ACC112 (cell line): ENCODE measurements around the gene ZNF792.
"Not testable (repeated sequence)": the region's sequence is repeated elsewhere in the genome, so short reads cannot be mapped to it uniquely, and the experiment has no call there.

Experiments
- H2AFZ ChIP-seq: fragments of 200-600 bp; sonication (generic); one replicate; pipeline ENCODE4 v1.6.0; 2017; ENCODE audit warnings: antibody characterized with exemption, low read length; ENCODE audit not compliant: unreplicated experiment
- H3K27ac ChIP-seq: fragments of 200-600 bp; sonication (generic); 2 replicates; pipeline ENCODE4 v1.5.1; 2014; ENCODE audit warnings: low read depth, mild to moderate bottlenecking, antibody characterized with exemption, low read length, moderate library complexity
- H3K27me3 ChIP-seq: fragments of 200-600 bp; sonication (generic); 2 replicates; pipeline ENCODE4 v1.6.1; 2014; ENCODE audit warnings: mild to moderate bottlenecking, antibody characterized with exemption, low read length, moderate library complexity, mixed read lengths; ENCODE audit not compliant: insufficient read depth
- H3K36me3 ChIP-seq: fragments of 200-600 bp; sonication (generic); 2 replicates; pipeline ENCODE4 v1.6.1; 2016; ENCODE audit warnings: mild to moderate bottlenecking, antibody characterized with exemption, low read length, moderate library complexity, mixed read lengths; ENCODE audit not compliant: insufficient read depth
- H3K4me1 ChIP-seq: fragments of 200-600 bp; sonication (generic); one replicate; pipeline ENCODE4 v1.6.1; 2016; ENCODE audit warnings: low read length, mixed read lengths; ENCODE audit not compliant: insufficient read depth, unreplicated experiment, control insufficient read depth
- H3K4me3 ChIP-seq: fragments of 200-600 bp; sonication (generic); 2 replicates; pipeline ENCODE4 v1.5.1; 2014; ENCODE audit warnings: mild to moderate bottlenecking, low read depth, low read length
- H3K79me2 ChIP-seq: fragments of 200-600 bp; sonication (generic); one replicate; pipeline ENCODE4 v1.6.0; 2016; ENCODE audit warnings: low read length; ENCODE audit not compliant: control insufficient read depth, unreplicated experiment, insufficient read depth

The ZNF792 gene

GRCh38 chr19:34997071-34997617 is 33.1 kb upstream of the ZNF792 start:
- Histone ChIP-seq H3K4me3 (no peak overlapping the region), H3K27ac (no peak overlapping the region), H3K4me1 (peaks cover 11% of the 10 kb centered on the region), H3K79me2 (peaks cover 15% of the 10 kb centered on the region), H2AFZ (no peak overlapping the region), H3K36me3 (no peaks in the 10 kb centered on the region), H3K27me3 (no peaks in the 10 kb centered on the region)

- Histone ChIP-seq H3K4me3 (no peak overlapping the region), H3K36me3 (no peaks in the 10 kb centered on the region), H3K27ac (no peak overlapping the region)
Measured at GRCh38 chr19:34995551-34995950, 31.5 kb upstream of the ZNF792 start.

GRCh38 chr19:34994643-34995541 is 30.9 kb upstream of the ZNF792 start:
- Histone ChIP-seq H3K79me2 (peaks cover 1% of the 10 kb centered on the region), H3K27ac (no peak overlapping the region), H2AFZ (no peak overlapping the region), H3K4me1 (peaks cover 11% of the 10 kb centered on the region), H3K27me3 (no peaks in the 10 kb centered on the region), H3K36me3 (no peaks in the 10 kb centered on the region), H3K4me3 (no peak overlapping the region)

More at GRCh38 chr19:34995551-34995950, 31.5 kb upstream of the ZNF792 start:
- Histone ChIP-seq H3K4me1 (peaks cover 11% of the 10 kb centered on the region), H3K79me2 (peaks cover 2% of the 10 kb centered on the region), H2AFZ (no peak overlapping the region), H3K27me3 (no peaks in the 10 kb centered on the region)

DNA sequence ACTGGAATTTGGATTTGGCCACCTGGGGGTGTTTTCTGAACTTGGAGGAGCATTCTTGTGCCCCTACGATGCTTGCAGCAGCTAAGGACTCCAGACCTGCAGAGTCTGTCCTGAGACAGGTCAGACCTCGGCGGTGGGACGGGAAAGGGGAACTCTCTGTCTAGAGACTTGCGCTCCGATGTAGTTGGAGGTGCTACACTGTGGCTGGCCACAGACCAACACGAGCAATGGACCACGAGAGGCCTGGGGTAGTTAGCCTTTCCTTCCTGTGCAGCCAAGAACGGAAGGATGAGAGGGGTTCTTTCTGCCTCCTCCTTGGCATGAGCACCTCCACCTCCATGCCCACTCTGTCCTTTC is 30.2 kb upstream of the ZNF792 start:
- no peaks in the 10 kb centered on the region for H3K36me3 ChIP-seq
- no peak overlapping the region for H3K27ac ChIP-seq
- H3K79me2 ChIP-seq: no peaks in the 10 kb centered on the region
- no peak overlapping the region for H3K4me3 ChIP-seq
- H3K27me3 ChIP-seq: no peaks in the 10 kb centered on the region
- no peak overlapping the region for H2AFZ ChIP-seq
- peaks cover 7% of the 10 kb centered on the region for H3K4me1 ChIP-seq

DNA sequence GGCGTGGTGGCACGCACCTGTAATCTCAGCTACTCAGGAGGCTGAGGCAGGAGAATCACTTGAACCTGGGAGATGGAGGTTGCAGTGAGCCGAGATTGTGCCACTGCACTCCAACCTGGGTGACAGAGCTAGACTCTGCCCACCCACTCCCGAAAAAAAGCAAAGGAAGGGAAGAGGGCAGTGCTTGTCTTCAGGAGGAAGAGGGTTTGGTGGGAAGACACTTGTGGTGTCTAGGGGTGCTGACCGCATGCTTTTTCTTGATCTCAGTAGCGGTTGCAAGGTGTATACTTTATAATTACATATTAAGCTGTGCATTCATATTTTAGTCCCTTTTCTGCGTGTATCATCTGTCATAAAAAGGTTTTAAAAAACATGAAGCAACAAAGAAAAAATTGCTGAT is 28.6 kb upstream of the ZNF792 start:
- not testable (repeated sequence) for H2AFZ ChIP-seq, H3K27me3 ChIP-seq, H3K4me3 ChIP-seq, H3K4me1 ChIP-seq, H3K27ac ChIP-seq, H3K36me3 ChIP-seq, H3K79me2 ChIP-seq

DNA sequence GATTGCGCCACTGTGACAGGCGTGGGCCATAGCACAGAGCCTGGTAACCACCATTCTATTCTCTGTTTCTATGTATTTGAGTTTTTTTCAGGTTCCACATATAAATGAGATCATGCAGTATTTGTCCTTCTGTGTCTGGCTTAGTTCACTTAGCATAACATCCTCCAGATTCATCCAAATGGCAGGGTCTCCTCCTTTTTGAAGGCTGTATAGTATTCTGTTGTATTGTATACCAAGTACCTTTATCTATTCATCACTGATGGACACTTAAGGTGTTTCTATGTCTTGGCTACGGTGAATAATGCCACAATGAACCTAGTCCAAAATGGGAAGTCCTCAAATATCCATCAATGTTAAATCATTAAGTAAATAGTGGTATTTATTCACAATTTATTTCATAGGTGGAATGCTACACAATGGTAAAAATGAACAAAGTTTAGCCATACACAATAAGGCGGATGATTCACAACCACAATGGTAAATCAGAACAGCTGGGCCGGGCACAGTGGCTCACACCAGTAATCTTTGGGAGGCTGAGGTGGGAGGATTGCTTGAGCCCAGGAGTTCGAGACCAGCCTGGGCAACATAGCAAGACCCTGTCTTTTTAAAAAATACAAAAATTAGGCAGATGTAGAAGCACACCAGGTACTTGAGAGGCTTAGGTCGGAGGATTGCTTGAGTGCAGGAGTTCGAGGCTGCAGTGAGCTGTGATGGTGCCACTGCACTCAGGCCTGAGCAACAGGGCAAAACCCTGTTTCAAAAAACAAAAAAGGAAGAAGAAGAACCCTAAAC is 27.7 kb upstream of the ZNF792 start:
- Histone ChIP-seq H3K27me3 (no peaks in the 10 kb centered on the region), H2AFZ (no peak overlapping the region), H3K4me3 (no peak overlapping the region), H3K27ac (no peak overlapping the region), H3K79me2 (no peaks in the 10 kb centered on the region), H3K4me1 (no peaks in the 10 kb centered on the region), H3K36me3 (no peaks in the 10 kb centered on the region)

DNA sequence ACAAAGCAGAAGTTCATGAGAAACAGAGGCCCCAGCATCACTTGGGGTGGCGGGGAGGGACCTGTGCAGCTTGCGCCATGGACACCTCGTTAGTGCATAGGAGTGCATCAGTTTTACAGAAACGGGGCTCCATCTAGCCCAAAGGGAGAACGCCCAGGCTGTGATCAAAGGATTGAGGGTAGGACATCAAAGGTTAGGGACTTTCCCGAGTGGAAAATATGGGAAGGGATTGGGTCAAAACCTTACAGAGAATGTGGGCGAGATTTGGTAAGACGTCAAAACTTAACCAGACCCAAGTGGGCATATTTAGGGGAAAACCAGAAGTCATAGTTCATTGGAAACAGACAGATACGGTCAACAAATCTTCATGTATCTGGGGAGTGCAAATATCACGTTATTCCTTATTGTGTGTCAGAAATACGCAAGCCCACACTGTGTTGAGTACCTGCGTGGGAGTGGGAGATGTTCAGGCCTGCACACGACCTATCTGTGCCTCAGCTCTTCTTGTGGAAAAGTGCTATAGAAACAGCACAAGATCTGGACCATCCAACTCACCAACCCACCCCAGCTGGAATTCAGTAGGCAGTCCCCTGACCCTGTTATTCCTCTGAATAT is 26.7 kb upstream of the ZNF792 start:
- Histone ChIP-seq H3K36me3 (no peaks in the 10 kb centered on the region), H3K27me3 (no peaks in the 10 kb centered on the region)

GRCh38 chr19:34989298-34989697 is 25.3 kb upstream of the ZNF792 start:
- Histone ChIP-seq H3K79me2 (no peaks in the 10 kb centered on the region), H2AFZ (no peak overlapping the region), H3K4me3 (no peak overlapping the region), H3K27me3 (no peaks in the 10 kb centered on the region; the same call in 1 of the 2 replicates), H3K27ac (no peak overlapping the region), H3K4me1 (no peaks in the 10 kb centered on the region), H3K36me3 (no peaks in the 10 kb centered on the region)

More for the DNA sequence above, 26.7 kb upstream of the ZNF792 start:
- H3K27ac ChIP-seq: no peak overlapping the region
- no peak overlapping the region for H3K4me3 ChIP-seq
- no peak overlapping the region for H2AFZ ChIP-seq
- no peaks in the 10 kb centered on the region for H3K4me1 ChIP-seq
- no peaks in the 10 kb centered on the region for H3K79me2 ChIP-seq

- peaks cover 3% of the 10 kb centered on the region; the same call in 1 of the 2 replicates for H3K27me3 ChIP-seq
- no peak overlapping the region for H3K4me3 ChIP-seq
- no peak overlapping the region for H3K27ac ChIP-seq
- no peaks in the 10 kb centered on the region for H3K36me3 ChIP-seq
- no peaks in the 10 kb centered on the region for H3K4me1 ChIP-seq
- no peak overlapping the region for H2AFZ ChIP-seq
- no peaks in the 10 kb centered on the region for H3K79me2 ChIP-seq
Measured at GRCh38 chr19:34988119-34988518, 24.1 kb upstream of the ZNF792 start.

GRCh38 chr19:34985249-34986022 is 21.4 kb upstream of the ZNF792 start:
- no peak overlapping the region for H3K4me3 ChIP-seq
- H3K79me2 ChIP-seq: no peaks in the 10 kb centered on the region
- no peak overlapping the region for H3K27ac ChIP-seq
- no peak overlapping the region for H2AFZ ChIP-seq
- no peaks in the 10 kb centered on the region for H3K36me3 ChIP-seq
- H3K27me3 ChIP-seq: peaks cover 3% of the 10 kb centered on the region; the same call in 1 of the 2 replicates
- no peaks in the 10 kb centered on the region for H3K4me1 ChIP-seq
